Right lobe of liver (tissue), 4 donors: Measurements from ENCODE around the gene MRPL17.

Experiments
- CTCF ChIP-seq, 4 donors: fragments of 200-600 bp in 3 of 4; fragments of 450-650 bp in 1 of 4; IDR thresholded peaks; one replicate each; pipeline versions ENCODE4 v1.5.1 to v1.8.0; 2016 to 2022; ENCODE audit warnings: antibody characterized with exemption in 4 of 4, mild to moderate bottlenecking in 2 of 4
- POLR2A ChIP-seq: fragments of 450-650 bp; IDR thresholded peaks from one replicate; pipeline ENCODE4 v1.6.1; 2017; ENCODE audit warnings: antibody characterized with exemption, mild to moderate bottlenecking
- donor health status: DM: no; HTN: no; CAD: no.
- donor health status: DM: no; HTN: no; CAD: no.
- donor health status: DM: no; HTN: yes; CAD: no.

- no peak for TF ChIP-seq CTCF (IDR thresholded peaks at IDR 0.05)
- no peak for TF ChIP-seq POLR2A
These were observed 4.7 kb upstream of the MRPL17 start for GRCh38 chr11:6687876-6688275.
